Measurements from ENCODE around the gene NOTCH1.

GRCh38 chr9:136501686-136502085 lies 44.2 kb downstream of the NOTCH1 start:
- TF ChIP-seq CTCF (IDR thresholded peaks at IDR 0.05) (no peak), POLR2A (IDR thresholded peaks at IDR 0.05) (no peak), POLR2AphosphoS5 (IDR thresholded peaks at IDR 0.05) (no peak)
